GM23338 (cell line): ENCODE measurements around the gene CD46. TPM values are rescaled to one million over a fixed set of nuclear protein-coding genes. Genes with fewer than 3 reads are reported as not detected.

Experiments
- ATAC-seq: fragments of 200-7000 bp; cut with Tn5 transposase; 3 replicates; pipeline ENCODE4 v1.9.1; 2020
- DNase-seq: peaks from one replicate; pipeline ENCODE4 v3.0.0-alpha.2; 2015; ENCODE audit warnings: low spot score
- H2AFZ ChIP-seq: fragments of 200-600 bp; sonication (generic); 2 replicates; pipeline ENCODE4 v1.8.0; 2016; ENCODE audit warnings: antibody characterized with exemption, mild to moderate bottlenecking, moderate library complexity
- H3F3A ChIP-seq: fragments of 200-600 bp; sonication (generic); replicated peaks from 2 replicates; pipeline ENCODE4 v1.8.0; 2017; ENCODE audit warnings: antibody characterized with exemption, mixed run types, low read depth
- H3K27ac ChIP-seq: fragments of 200-600 bp; sonication (generic); 2 replicates; pipeline ENCODE4 v1.6.1; 2016; ENCODE audit warnings: low read depth
- H3K27me3 ChIP-seq: fragments of 200-600 bp; sonication (generic); 2 replicates; pipeline ENCODE4 v1.8.0; 2016; ENCODE audit warnings: mild to moderate bottlenecking, mixed run types, moderate library complexity; ENCODE audit not compliant: insufficient read depth
- H3K36me3 ChIP-seq: fragments of 200-600 bp; sonication (generic); 2 replicates; pipeline ENCODE4 v1.8.0; 2016; ENCODE audit warnings: mild to moderate bottlenecking; ENCODE audit not compliant: insufficient read depth
- H3K4me1 ChIP-seq: fragments of 200-600 bp; sonication (generic); 2 replicates; pipeline ENCODE4 v1.8.0; 2016; ENCODE audit warnings: mild to moderate bottlenecking, moderate library complexity; ENCODE audit not compliant: insufficient read depth
- H3K4me2 ChIP-seq: fragments of 200-600 bp; sonication (generic); 2 replicates; pipeline ENCODE4 v1.7.1; 2017; ENCODE audit warnings: mixed run types
- H3K4me3 ChIP-seq: fragments of 200-600 bp; sonication (generic); 2 replicates; pipeline ENCODE4 v1.6.1; 2016; ENCODE audit warnings: mixed run types
- H3K79me2 ChIP-seq: fragments of 200-600 bp; sonication (generic); replicated peaks from 2 replicates; pipeline ENCODE4 v1.8.0; 2017; ENCODE audit warnings: mild to moderate bottlenecking; ENCODE audit not compliant: insufficient read depth
- H3K9me2 ChIP-seq: fragments of 200-600 bp; sonication (generic); 2 replicates; pipeline ENCODE4 v1.8.0; 2017; ENCODE audit not compliant: insufficient read depth
- H4K20me1 ChIP-seq: fragments of 200-600 bp; sonication (generic); replicated peaks from 2 replicates; pipeline ENCODE4 v1.8.0; 2017; ENCODE audit warnings: mild to moderate bottlenecking; ENCODE audit not compliant: insufficient read depth
- H3K27ac Mint-ChIP-seq: 2 replicates; pipeline ENCODE4 v1.8.0; 2020; ENCODE audit warnings: inconsistent platforms, mild to moderate bottlenecking, moderate library complexity, mixed read lengths
- H3K27me3 Mint-ChIP-seq: 3 replicates; pipeline ENCODE4 v1.8.0; 2022; ENCODE audit warnings: low read depth, mild to moderate bottlenecking, moderate library complexity, mixed read lengths, inconsistent platforms; ENCODE audit not compliant: insufficient read depth, poor library complexity
- H3K36me3 Mint-ChIP-seq: 3 replicates; pipeline ENCODE4 v1.8.0; 2021; ENCODE audit warnings: low read depth, mild to moderate bottlenecking, inconsistent platforms, moderate library complexity, mixed read lengths
- H3K4me1 Mint-ChIP-seq: 3 replicates; pipeline ENCODE4 v1.8.0; 2020; ENCODE audit warnings: mild to moderate bottlenecking, inconsistent platforms, mixed read lengths
- H3K4me3 Mint-ChIP-seq: 3 replicates; pipeline ENCODE4 v1.8.0; 2021; ENCODE audit warnings: moderate library complexity, mild to moderate bottlenecking, inconsistent platforms, mixed read lengths
- H3K9me3 Mint-ChIP-seq: 3 replicates; pipeline ENCODE4 v1.8.0; 2020; ENCODE audit warnings: moderate library complexity, mild to moderate bottlenecking, inconsistent platforms, mixed read lengths
- CREB1 ChIP-seq: fragments of 250-450 bp; sonication (Bioruptor Pico); IDR thresholded peaks from 2 replicates; pipeline ENCODE4 v1.5.0; 2020; ENCODE audit warnings: low read depth, mild to moderate bottlenecking, moderate library complexity
- EZH2 ChIP-seq: fragments of 200-600 bp; sonication (generic); IDR thresholded peaks from one replicate; pipeline ENCODE4 v1.8.0; 2017; ENCODE audit warnings: antibody characterized with exemption, mild to moderate bottlenecking, low read depth; ENCODE audit not compliant: unreplicated experiment
- EZH2phosphoT487 ChIP-seq: fragments of 200-600 bp; sonication (generic); IDR thresholded peaks from one replicate; pipeline ENCODE4 v1.8.1; 2018; ENCODE audit warnings: antibody characterized with exemption; ENCODE audit not compliant: unreplicated experiment
- JUNB ChIP-seq: IDR thresholded peaks from one replicate; pipeline ENCODE4 v1.6.1; 2016; ENCODE audit warnings: antibody characterized with exemption; ENCODE audit not compliant: unreplicated experiment
- NANOG ChIP-seq: IDR thresholded peaks from 2 replicates; pipeline ENCODE4 v1.6.1; 2016; ENCODE audit warnings: antibody characterized with exemption, borderline replicate concordance
- POLR2AphosphoS5 ChIP-seq: IDR thresholded peaks from 2 replicates; pipeline ENCODE4 v1.6.1; 2016; ENCODE audit warnings: antibody characterized with exemption, low read depth
- STAT1 ChIP-seq: IDR thresholded peaks from one replicate; pipeline ENCODE4 v1.6.1; 2016; ENCODE audit warnings: antibody characterized with exemption; ENCODE audit not compliant: unreplicated experiment
- ZNF114 ChIP-seq: fragments of 250-450 bp; sonication (Bioruptor Pico); IDR thresholded peaks from 2 replicates; pipeline ENCODE4 v1.5.0; 2020; ENCODE audit warnings: mild to moderate bottlenecking, moderate library complexity
- ZNF331 ChIP-seq: fragments of 250-450 bp; sonication (Bioruptor Pico); IDR thresholded peaks from 2 replicates; pipeline ENCODE4 v1.5.0; 2020; ENCODE audit warnings: low read depth, mild to moderate bottlenecking, moderate library complexity
- polyA plus RNA-seq: library from polyadenylated mRNA; unstranded; fragments of >200 nt; fragmentation: Nextera tagmentation; extraction: Ambion mirVana; gene quantifications from 2 replicates; pipeline ENCODE4 v1.2.1, GENCODE V29; 2016
- total RNA-seq: library from RNA; depleted of rRNA; stranded (reverse); fragments of >200 nt; shearing (Covaris generic); gene quantifications from 2 replicates; pipeline ENCODE4 v1.2.3, GENCODE V29; 2014
- TF ChIP-seq, protein P1 (sequence below): IDR thresholded peaks from one replicate; pipeline ENCODE4 v1.6.1; 2018; ENCODE audit warnings: antibody characterized with exemption; ENCODE audit not compliant: unreplicated experiment
- TF ChIP-seq, protein P2 (sequence below), 2 experiments: fragments of 200-600 bp in 1 of 2; sonication (generic) in 1 of 2; conservative IDR thresholded peaks; 2 replicates each; pipeline versions ENCODE4 v1.5.1 to v1.6.1; 2016 to 2017; ENCODE audit warnings: antibody characterized with exemption in 2 of 2, low read depth in 2 of 2, mild to moderate bottlenecking in 2 of 2, moderate library complexity in 1 of 2
- TF ChIP-seq, protein P3 (sequence below): IDR thresholded peaks from 2 replicates; pipeline ENCODE4 v1.6.1; 2016; ENCODE audit warnings: antibody characterized with exemption
- TF ChIP-seq, protein P4 (sequence below): fragments of 250-450 bp; sonication (Bioruptor Pico); IDR thresholded peaks from 2 replicates; pipeline ENCODE4 v1.5.0; 2020; ENCODE audit warnings: mild to moderate bottlenecking, moderate library complexity

Gene CD46
- total and polyA plus RNA-seq, 2 experiments from 2014 or later = 199 to 209 TPM

DNA sequence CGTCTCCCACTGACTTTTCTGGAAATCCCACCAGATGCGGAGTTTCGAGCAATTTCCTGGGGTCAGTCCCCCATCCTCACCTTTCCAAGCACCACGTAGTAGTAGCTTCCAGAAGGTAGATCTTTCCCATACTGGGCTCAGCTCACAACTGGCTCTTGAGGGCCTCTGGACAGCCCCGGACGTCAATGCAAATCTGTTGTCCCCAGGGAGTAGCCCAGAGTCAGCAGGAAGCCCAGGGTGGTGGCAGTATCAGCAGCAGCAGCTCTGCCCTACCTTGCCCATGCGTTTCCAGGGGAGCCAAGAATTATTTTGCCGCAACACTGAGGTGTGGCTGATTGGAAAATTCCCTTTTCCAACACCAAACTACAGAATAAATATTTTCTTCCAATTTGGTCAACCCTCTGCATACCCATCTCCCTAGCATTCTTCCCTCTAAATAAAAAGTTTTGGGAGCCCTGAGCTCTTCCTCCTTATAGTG, 70.3 kb downstream of the CD46 start:
- peaks cover 12% of the 10 kb centered on the region for H3K27me3 Mint-ChIP-seq
- H3F3A ChIP-seq = no peaks in the 10 kb centered on the region
- H3K27ac ChIP-seq = no peak overlapping the region
- H3K36me3 ChIP-seq = no peaks in the 10 kb centered on the region
- no peaks in the 10 kb centered on the region for H3K4me1 ChIP-seq
- H3K4me3 ChIP-seq = no peak overlapping the region
- no peaks in the 10 kb centered on the region for H3K79me2 ChIP-seq
- H3K27ac Mint-ChIP-seq = no peak overlapping the region
- TF ChIP-seq CREB1 (no peak), ZNF114 (CRISPR knock-in tag) (no peak), NANOG (no peak), JUNB (no peak), EZH2 (no peak), EZH2phosphoT487 (no peak), ZNF331 (no peak), POLR2AphosphoS5 (no peak), STAT1 (no peak)
- TF ChIP-seq, protein P1, sequence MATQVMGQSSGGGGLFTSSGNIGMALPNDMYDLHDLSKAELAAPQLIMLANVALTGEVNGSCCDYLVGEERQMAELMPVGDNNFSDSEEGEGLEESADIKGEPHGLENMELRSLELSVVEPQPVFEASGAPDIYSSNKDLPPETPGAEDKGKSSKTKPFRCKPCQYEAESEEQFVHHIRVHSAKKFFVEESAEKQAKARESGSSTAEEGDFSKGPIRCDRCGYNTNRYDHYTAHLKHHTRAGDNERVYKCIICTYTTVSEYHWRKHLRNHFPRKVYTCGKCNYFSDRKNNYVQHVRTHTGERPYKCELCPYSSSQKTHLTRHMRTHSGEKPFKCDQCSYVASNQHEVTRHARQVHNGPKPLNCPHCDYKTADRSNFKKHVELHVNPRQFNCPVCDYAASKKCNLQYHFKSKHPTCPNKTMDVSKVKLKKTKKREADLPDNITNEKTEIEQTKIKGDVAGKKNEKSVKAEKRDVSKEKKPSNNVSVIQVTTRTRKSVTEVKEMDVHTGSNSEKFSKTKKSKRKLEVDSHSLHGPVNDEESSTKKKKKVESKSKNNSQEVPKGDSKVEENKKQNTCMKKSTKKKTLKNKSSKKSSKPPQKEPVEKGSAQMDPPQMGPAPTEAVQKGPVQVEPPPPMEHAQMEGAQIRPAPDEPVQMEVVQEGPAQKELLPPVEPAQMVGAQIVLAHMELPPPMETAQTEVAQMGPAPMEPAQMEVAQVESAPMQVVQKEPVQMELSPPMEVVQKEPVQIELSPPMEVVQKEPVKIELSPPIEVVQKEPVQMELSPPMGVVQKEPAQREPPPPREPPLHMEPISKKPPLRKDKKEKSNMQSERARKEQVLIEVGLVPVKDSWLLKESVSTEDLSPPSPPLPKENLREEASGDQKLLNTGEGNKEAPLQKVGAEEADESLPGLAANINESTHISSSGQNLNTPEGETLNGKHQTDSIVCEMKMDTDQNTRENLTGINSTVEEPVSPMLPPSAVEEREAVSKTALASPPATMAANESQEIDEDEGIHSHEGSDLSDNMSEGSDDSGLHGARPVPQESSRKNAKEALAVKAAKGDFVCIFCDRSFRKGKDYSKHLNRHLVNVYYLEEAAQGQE = no peak
- TF ChIP-seq, protein P2, sequence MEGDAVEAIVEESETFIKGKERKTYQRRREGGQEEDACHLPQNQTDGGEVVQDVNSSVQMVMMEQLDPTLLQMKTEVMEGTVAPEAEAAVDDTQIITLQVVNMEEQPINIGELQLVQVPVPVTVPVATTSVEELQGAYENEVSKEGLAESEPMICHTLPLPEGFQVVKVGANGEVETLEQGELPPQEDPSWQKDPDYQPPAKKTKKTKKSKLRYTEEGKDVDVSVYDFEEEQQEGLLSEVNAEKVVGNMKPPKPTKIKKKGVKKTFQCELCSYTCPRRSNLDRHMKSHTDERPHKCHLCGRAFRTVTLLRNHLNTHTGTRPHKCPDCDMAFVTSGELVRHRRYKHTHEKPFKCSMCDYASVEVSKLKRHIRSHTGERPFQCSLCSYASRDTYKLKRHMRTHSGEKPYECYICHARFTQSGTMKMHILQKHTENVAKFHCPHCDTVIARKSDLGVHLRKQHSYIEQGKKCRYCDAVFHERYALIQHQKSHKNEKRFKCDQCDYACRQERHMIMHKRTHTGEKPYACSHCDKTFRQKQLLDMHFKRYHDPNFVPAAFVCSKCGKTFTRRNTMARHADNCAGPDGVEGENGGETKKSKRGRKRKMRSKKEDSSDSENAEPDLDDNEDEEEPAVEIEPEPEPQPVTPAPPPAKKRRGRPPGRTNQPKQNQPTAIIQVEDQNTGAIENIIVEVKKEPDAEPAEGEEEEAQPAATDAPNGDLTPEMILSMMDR (conservative IDR thresholded peaks at IDR 0.05; ENCODE audit: low read depth in 2 of 2) = no peak
- TF ChIP-seq, protein P3, sequence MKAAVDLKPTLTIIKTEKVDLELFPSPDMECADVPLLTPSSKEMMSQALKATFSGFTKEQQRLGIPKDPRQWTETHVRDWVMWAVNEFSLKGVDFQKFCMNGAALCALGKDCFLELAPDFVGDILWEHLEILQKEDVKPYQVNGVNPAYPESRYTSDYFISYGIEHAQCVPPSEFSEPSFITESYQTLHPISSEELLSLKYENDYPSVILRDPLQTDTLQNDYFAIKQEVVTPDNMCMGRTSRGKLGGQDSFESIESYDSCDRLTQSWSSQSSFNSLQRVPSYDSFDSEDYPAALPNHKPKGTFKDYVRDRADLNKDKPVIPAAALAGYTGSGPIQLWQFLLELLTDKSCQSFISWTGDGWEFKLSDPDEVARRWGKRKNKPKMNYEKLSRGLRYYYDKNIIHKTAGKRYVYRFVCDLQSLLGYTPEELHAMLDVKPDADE = no peak
- TF ChIP-seq, protein P4, sequence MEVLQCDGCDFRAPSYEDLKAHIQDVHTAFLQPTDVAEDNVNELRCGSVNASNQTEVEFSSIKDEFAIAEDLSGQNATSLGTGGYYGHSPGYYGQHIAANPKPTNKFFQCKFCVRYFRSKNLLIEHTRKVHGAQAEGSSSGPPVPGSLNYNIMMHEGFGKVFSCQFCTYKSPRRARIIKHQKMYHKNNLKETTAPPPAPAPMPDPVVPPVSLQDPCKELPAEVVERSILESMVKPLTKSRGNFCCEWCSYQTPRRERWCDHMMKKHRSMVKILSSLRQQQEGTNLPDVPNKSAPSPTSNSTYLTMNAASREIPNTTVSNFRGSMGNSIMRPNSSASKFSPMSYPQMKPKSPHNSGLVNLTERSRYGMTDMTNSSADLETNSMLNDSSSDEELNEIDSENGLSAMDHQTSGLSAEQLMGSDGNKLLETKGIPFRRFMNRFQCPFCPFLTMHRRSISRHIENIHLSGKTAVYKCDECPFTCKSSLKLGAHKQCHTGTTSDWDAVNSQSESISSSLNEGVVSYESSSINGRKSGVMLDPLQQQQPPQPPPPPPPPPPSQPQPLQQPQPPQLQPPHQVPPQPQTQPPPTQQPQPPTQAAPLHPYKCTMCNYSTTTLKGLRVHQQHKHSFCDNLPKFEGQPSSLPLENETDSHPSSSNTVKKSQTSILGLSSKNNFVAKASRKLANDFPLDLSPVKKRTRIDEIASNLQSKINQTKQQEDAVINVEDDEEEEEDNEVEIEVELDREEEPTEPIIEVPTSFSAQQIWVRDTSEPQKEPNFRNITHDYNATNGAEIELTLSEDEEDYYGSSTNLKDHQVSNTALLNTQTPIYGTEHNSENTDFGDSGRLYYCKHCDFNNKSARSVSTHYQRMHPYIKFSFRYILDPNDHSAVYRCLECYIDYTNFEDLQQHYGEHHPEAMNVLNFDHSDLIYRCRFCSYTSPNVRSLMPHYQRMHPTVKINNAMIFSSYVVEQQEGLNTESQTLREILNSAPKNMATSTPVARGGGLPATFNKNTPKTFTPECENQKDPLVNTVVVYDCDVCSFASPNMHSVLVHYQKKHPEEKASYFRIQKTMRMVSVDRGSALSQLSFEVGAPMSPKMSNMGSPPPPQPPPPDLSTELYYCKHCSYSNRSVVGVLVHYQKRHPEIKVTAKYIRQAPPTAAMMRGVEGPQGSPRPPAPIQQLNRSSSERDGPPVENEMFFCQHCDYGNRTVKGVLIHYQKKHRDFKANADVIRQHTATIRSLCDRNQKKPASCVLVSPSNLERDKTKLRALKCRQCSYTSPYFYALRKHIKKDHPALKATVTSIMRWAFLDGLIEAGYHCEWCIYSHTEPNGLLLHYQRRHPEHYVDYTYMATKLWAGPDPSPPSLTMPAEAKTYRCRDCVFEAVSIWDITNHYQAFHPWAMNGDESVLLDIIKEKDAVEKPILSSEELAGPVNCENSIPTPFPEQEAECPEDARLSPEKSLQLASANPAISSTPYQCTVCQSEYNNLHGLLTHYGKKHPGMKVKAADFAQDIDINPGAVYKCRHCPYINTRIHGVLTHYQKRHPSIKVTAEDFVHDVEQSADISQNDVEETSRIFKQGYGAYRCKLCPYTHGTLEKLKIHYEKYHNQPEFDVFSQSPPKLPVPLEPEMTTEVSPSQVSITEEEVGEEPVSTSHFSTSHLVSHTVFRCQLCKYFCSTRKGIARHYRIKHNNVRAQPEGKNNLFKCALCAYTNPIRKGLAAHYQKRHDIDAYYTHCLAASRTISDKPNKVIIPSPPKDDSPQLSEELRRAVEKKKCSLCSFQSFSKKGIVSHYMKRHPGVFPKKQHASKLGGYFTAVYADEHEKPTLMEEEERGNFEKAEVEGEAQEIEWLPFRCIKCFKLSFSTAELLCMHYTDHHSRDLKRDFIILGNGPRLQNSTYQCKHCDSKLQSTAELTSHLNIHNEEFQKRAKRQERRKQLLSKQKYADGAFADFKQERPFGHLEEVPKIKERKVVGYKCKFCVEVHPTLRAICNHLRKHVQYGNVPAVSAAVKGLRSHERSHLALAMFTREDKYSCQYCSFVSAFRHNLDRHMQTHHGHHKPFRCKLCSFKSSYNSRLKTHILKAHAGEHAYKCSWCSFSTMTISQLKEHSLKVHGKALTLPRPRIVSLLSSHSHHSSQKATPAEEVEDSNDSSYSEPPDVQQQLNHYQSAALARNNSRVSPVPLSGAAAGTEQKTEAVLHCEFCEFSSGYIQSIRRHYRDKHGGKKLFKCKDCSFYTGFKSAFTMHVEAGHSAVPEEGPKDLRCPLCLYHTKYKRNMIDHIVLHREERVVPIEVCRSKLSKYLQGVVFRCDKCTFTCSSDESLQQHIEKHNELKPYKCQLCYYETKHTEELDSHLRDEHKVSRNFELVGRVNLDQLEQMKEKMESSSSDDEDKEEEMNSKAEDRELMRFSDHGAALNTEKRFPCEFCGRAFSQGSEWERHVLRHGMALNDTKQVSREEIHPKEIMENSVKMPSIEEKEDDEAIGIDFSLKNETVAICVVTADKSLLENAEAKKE (CRISPR knock-in tag) = no peak
- H3K4me3 Mint-ChIP-seq = no peak overlapping the region
- no peaks in the 10 kb centered on the region for H3K27me3 ChIP-seq
- H3K9me3 Mint-ChIP-seq = no peaks in the 10 kb centered on the region
- H3K4me2 ChIP-seq = no peak overlapping the region
- no peak for ATAC-seq
- DNase-seq = no peak
- H3K4me1 Mint-ChIP-seq = peaks cover 18% of the 10 kb centered on the region
- H4K20me1 ChIP-seq = no peaks in the 10 kb centered on the region
- H3K36me3 Mint-ChIP-seq = no peaks in the 10 kb centered on the region; the same call in 2 of the 3 replicates
- no peak overlapping the region for H2AFZ ChIP-seq
- no peaks in the 10 kb centered on the region for H3K9me2 ChIP-seq
